PC-9 (cell line): Measurements from ENCODE around the gene SCNM1. TPM values are rescaled to one million over a fixed set of nuclear protein-coding genes. Genes with fewer than 3 reads are reported as not detected.

Source experiments
- BruUV-seq: library from RNA; stranded (reverse); fragments of 400-500 nt; replicated peaks from 2 replicates; lab custom pipeline; 2021; lab: Mats Ljungman, UMichigan
- CTCF ChIA-PET: fragments of 300-600 bp; sonication (Branson Sonifier 250); formaldehyde crosslinking; loops from one replicate; lab custom pipeline; 2022; ENCODE audit warnings: antibody characterized with exemption; lab: Charles Lee
- POLR2A ChIA-PET: fragments of 300-600 bp; sonication (Branson Sonifier 250); formaldehyde crosslinking; loops from one replicate; lab custom pipeline; 2022; ENCODE audit warnings: antibody characterized with exemption; ENCODE audit not compliant: unreplicated experiment; lab: Charles Lee
- DNase-seq, 2 experiments: peaks; one replicate each; pipeline versions ENCODE4 v3.0.0 to v3.0.0-alpha.2; 2015 to 2022; ENCODE audit warnings: mixed read lengths in 1 of 2
- H2AFZ ChIP-seq: fragments of 200-600 bp; sonication (generic); 2 replicates; pipeline ENCODE4 v1.8.1; 2017; ENCODE audit warnings: antibody characterized with exemption
- H3F3A ChIP-seq: fragments of 200-600 bp; sonication (generic); 2 replicates; pipeline ENCODE4 v1.8.1; 2017; ENCODE audit warnings: antibody characterized with exemption, mild to moderate bottlenecking, low read depth; ENCODE audit not compliant: insufficient read depth
- H3K27ac ChIP-seq: fragments of 200-600 bp; sonication (generic); 2 replicates; pipeline ENCODE4 v1.6.1; 2016; ENCODE audit warnings: mixed run types
- H3K27me3 ChIP-seq: fragments of 200-600 bp; sonication (generic); 2 replicates; pipeline ENCODE4 v1.6.1; 2016; ENCODE audit warnings: low read depth, mixed run types; ENCODE audit not compliant: insufficient read depth
- H3K36me3 ChIP-seq: fragments of 200-600 bp; sonication (generic); 2 replicates; pipeline ENCODE4 v1.6.1; 2016; ENCODE audit warnings: low read depth, mixed run types
- H3K4me1 ChIP-seq: fragments of 200-600 bp; sonication (generic); replicated peaks from 2 replicates; pipeline ENCODE4 v1.6.1; 2016; ENCODE audit warnings: mixed run types; ENCODE audit not compliant: insufficient read depth
- H3K4me2 ChIP-seq: fragments of 200-600 bp; sonication (generic); 2 replicates; pipeline ENCODE4 v1.6.1; 2017; ENCODE audit warnings: mixed run types
- H3K4me3 ChIP-seq: fragments of 200-600 bp; sonication (generic); 2 replicates; pipeline ENCODE4 v1.6.1; 2016; ENCODE audit warnings: mixed run types
- H3K79me2 ChIP-seq: fragments of 200-600 bp; sonication (generic); 2 replicates; pipeline ENCODE4 v1.6.1; 2017; ENCODE audit warnings: low read depth, mixed run types
- H3K9me2 ChIP-seq: fragments of 200-600 bp; sonication (generic); 2 replicates; pipeline ENCODE4 v1.8.1; 2017; ENCODE audit warnings: mild to moderate bottlenecking; ENCODE audit not compliant: insufficient read depth
- H3K9me3 ChIP-seq: fragments of 200-600 bp; sonication (generic); 2 replicates; pipeline ENCODE4 v1.8.1; 2016; ENCODE audit warnings: low read depth; ENCODE audit not compliant: insufficient read depth
- H4K20me1 ChIP-seq: fragments of 200-600 bp; sonication (generic); 2 replicates; pipeline ENCODE4 v1.8.1; 2017; ENCODE audit not compliant: insufficient read depth
- EZH2 ChIP-seq: fragments of 200-600 bp; sonication (generic); IDR thresholded peaks from 2 replicates; pipeline ENCODE4 v1.8.0; 2017; ENCODE audit warnings: antibody characterized with exemption, low read depth
- intact Hi-C: fragments of 100-400 bp; cut with micrococcal nuclease; formaldehyde crosslinking; loops from one replicate; pipeline ENCODE4 v1.10.0; 2022; ENCODE audit not compliant: unreplicated experiment
- total RNA-seq: library from RNA; stranded (reverse); gene quantifications from 2 replicates; pipeline ENCODE4 v1.2.3, GENCODE V29; 2021
- TF ChIP-seq, protein P1 (sequence below): fragments of 200-600 bp; sonication (generic); conservative IDR thresholded peaks from 2 replicates; pipeline ENCODE4 v1.6.1; 2017; ENCODE audit warnings: mixed run types, antibody characterized with exemption, mild to moderate bottlenecking, moderate library complexity

The SCNM1 gene
- total RNA-seq, 1 experiment from 2014 or later, result 47.7 TPM

- ChIA-PET POLR2A (interaction anchor here (0.5 to 0.7 kb wide), 2 partner anchors 11 to 16 kb away, joined by 3 read pairs; no protein-coding TSS in a partner anchor), CTCF (interaction anchor here (1.2 kb wide), 1 partner anchor 11 kb away, joined by 3 read pairs; no protein-coding TSS in a partner anchor)
- TF ChIP-seq EZH2, result no peak
- TF ChIP-seq, protein P1, sequence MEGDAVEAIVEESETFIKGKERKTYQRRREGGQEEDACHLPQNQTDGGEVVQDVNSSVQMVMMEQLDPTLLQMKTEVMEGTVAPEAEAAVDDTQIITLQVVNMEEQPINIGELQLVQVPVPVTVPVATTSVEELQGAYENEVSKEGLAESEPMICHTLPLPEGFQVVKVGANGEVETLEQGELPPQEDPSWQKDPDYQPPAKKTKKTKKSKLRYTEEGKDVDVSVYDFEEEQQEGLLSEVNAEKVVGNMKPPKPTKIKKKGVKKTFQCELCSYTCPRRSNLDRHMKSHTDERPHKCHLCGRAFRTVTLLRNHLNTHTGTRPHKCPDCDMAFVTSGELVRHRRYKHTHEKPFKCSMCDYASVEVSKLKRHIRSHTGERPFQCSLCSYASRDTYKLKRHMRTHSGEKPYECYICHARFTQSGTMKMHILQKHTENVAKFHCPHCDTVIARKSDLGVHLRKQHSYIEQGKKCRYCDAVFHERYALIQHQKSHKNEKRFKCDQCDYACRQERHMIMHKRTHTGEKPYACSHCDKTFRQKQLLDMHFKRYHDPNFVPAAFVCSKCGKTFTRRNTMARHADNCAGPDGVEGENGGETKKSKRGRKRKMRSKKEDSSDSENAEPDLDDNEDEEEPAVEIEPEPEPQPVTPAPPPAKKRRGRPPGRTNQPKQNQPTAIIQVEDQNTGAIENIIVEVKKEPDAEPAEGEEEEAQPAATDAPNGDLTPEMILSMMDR, result no peak
These were observed 23.4 kb upstream of the SCNM1 start for GRCh38 chr1:151142411-151143056.

DNA sequence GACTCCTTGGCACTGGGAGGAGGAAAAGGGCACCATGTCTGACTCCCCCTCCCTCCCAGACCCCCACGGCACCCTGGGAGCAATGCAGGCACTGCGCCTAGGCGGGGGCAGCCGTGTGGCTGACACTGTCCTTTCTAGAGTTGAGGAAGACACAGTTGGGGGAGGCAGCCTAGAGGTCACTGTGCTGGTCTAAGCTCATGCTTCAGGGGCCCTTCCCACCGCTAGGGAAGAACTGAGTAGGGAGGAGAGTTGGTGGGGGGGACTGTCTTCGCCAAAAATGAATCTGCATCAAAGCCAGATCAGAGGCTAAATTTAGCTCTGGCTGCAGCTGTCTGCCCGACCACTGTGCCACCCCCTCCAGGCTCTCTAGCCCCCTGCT is 22.9 kb upstream of the SCNM1 start:
- Histone ChIP-seq H3K9me3 (no peaks in the 10 kb centered on the region), H4K20me1 (no peaks in the 10 kb centered on the region), H3K79me2 (no peaks in the 10 kb centered on the region), H3F3A (no peaks in the 10 kb centered on the region), H2AFZ (no peak overlapping the region), H3K4me1 (peaks cover 5% of the 10 kb centered on the region), H3K27me3 (no peaks in the 10 kb centered on the region), H3K27ac (no peak overlapping the region), H3K4me3 (no peak overlapping the region), H3K4me2 (no peak overlapping the region), H3K9me2 (no peaks in the 10 kb centered on the region), H3K36me3 (no peaks in the 10 kb centered on the region)
- intact Hi-C loops, result no loop called here
- no TSS peak for BruUV-seq
- DNase-seq, result no peak
- ChIA-PET CTCF (interaction anchor here (1.2 kb wide), 1 partner anchor 12 kb away, joined by 3 read pairs; no protein-coding TSS in a partner anchor), POLR2A (no interaction called here)
- TF ChIP-seq, protein P1, result no peak
- no peak for TF ChIP-seq EZH2

More at GRCh38 chr1:151142411-151143056, 23.4 kb upstream of the SCNM1 start:
- no peak overlapping the region for H3K27ac ChIP-seq
- no peaks in the 10 kb centered on the region for H3K9me3 ChIP-seq
- H2AFZ ChIP-seq, result no peak overlapping the region
- no peak for DNase-seq
- H3F3A ChIP-seq, result no peaks in the 10 kb centered on the region
- peaks cover 5% of the 10 kb centered on the region for H3K4me1 ChIP-seq
- H3K9me2 ChIP-seq, result no peaks in the 10 kb centered on the region
- intact Hi-C loops, result no loop called here
- H3K4me3 ChIP-seq, result no peak overlapping the region
- no peaks in the 10 kb centered on the region for H3K36me3 ChIP-seq
- BruUV-seq, result no TSS peak
- H3K79me2 ChIP-seq, result no peaks in the 10 kb centered on the region
- no peak overlapping the region for H3K4me2 ChIP-seq
- H4K20me1 ChIP-seq, result no peaks in the 10 kb centered on the region
- H3K27me3 ChIP-seq, result no peaks in the 10 kb centered on the region

GRCh38 chr1:151143986-151144385 is 22.0 kb upstream of the SCNM1 start:
- intact Hi-C loops, result no loop called here
- ChIA-PET CTCF (no interaction called here), POLR2A (interaction anchor here (0.6 kb wide), 1 partner anchor 97 kb away, joined by 4 read pairs; no protein-coding TSS in a partner anchor)
- no peak for TF ChIP-seq EZH2
- TF ChIP-seq, protein P1, result no peak
- H3K4me1 ChIP-seq, result peaks cover 5% of the 10 kb centered on the region
- no peaks in the 10 kb centered on the region for H3K27me3 ChIP-seq
- no peaks in the 10 kb centered on the region for H3K9me2 ChIP-seq
- H3F3A ChIP-seq, result no peaks in the 10 kb centered on the region
- BruUV-seq, result no TSS peak
- no peak for DNase-seq
- H4K20me1 ChIP-seq, result no peaks in the 10 kb centered on the region
- H3K4me3 ChIP-seq, result no peak overlapping the region
- H3K79me2 ChIP-seq, result no peaks in the 10 kb centered on the region
- H3K9me3 ChIP-seq, result no peaks in the 10 kb centered on the region
- H3K27ac ChIP-seq, result no peak overlapping the region
- H3K4me2 ChIP-seq, result no peak overlapping the region
- no peaks in the 10 kb centered on the region for H3K36me3 ChIP-seq
- no peak overlapping the region for H2AFZ ChIP-seq
